H1 (cell line): ENCODE results near the gene HEPACAM. TPM values are rescaled to one million over a fixed set of nuclear protein-coding genes. Genes with fewer than 3 reads are reported as not detected.
A peak's percentile ranks its signal among the peaks of the same experiment; 100 is the strongest.

Source experiments
- RAD21 ChIP-seq, 2 experiments: IDR thresholded peaks in 1 of 2; conservative IDR thresholded peaks in 1 of 2; 2 replicates each; pipeline ENCODE4 v1.6.1; 2011; ENCODE audit warnings: low read depth in 2 of 2, low read length in 2 of 2, improper control_type of control experiment in 1 of 2, inconsistent platforms in 1 of 2, mild to moderate bottlenecking in 1 of 2, moderate library complexity in 1 of 2
- RFX5 ChIP-seq: IDR thresholded peaks from 2 replicates; pipeline ENCODE4 v1.6.1; 2011; ENCODE audit warnings: low read depth, low read length, improper control_type of control experiment, borderline replicate concordance
- polyA plus RNA-seq, 7 experiments: library from polyadenylated mRNA; depleted of rRNA in 3 of 7; stranded (reverse) in 5 of 7; unstranded in 2 of 7; fragments of >200 nt in 5 of 7; fragments of 200-250 nt in 2 of 7; gene quantifications; 1 replicate in 5 of 7; 2 replicates in 1 of 7; 4 replicates in 1 of 7; pipeline versions ENCODE4 v1.2.1 to v1.2.3, GENCODE V29; 2011 to 2013; ENCODE audit warnings: missing spikeins in 2 of 7, mixed read lengths in 2 of 7
- total RNA-seq: library from RNA; stranded (reverse); fragmentation: NEBNext Ultra II Directional; extraction: Animal tissue kit (Norgen Biotek cat#: 25700); gene quantifications from 2 replicates; pipeline ENCODE4 v1.2.1, GENCODE V29; 2021

The HEPACAM gene
- total and polyA plus RNA-seq, 2 of the 8 experiments (the other 6 are each of a cell fraction or from before 2014, with no cell fraction given), result not detected

- TF ChIP-seq RAD21 (IDR thresholded peaks at IDR 0.05 in 1 of 2, conservative IDR thresholded peaks at IDR 0.05 in 1 of 2; ENCODE audit: low read depth in 2 of 2, low read length in 2 of 2), result peak; percentile 40 to 52
- no peak for TF ChIP-seq RFX5
These were observed 44.4 kb downstream of the HEPACAM start (continued) for GRCh38 chr11:124891373-124891861.
